HuH-7.5 (cell line): ENCODE data around the gene CMTM3.
"Not testable (repeated sequence)": the region's sequence is repeated elsewhere in the genome, so short reads cannot be mapped to it uniquely, and the experiment has no call there.

Source experiments
- DNase-seq: peaks from one replicate; pipeline ENCODE4 v3.0.0; 2011; ENCODE audit warnings: low spot score

The CMTM3 gene

DNA sequence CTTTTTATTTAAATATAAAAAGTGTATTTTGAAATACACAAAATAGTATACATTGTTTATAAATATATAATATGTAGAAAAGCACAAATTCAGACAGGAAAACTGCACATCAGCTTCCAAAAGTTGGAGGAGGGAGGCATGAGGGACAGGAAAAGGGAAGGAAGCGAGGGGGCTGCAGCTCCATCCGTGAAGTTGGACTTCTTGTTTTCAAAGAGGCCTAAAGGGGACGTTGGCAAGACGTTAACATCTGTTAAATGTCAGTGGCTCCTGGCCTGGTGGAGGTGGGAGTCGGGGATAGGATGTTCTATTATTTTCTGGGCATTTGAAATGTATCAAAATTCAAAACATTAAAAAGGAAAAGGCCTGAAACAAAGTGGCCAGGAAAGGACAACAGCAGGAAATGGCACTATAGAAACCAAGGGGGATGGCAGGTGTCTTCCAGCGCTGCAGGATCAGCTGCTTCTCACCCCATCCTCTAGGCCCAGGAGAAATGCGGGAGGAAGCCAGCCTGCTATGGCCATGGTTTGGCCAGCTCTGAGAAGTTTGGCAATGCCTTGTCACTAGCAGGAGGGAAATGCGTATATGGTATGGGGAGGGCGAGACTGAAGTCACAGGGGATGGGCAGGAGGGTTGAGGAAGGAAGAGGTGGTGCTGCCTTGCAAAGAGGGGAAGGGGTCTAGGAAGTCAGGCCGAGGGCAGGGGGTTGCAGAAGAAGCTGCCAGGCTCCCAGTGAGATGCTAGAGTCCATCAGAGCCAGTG, 18.8 kb upstream of the CMTM3 start:
- DNase-seq: no peak

DNA sequence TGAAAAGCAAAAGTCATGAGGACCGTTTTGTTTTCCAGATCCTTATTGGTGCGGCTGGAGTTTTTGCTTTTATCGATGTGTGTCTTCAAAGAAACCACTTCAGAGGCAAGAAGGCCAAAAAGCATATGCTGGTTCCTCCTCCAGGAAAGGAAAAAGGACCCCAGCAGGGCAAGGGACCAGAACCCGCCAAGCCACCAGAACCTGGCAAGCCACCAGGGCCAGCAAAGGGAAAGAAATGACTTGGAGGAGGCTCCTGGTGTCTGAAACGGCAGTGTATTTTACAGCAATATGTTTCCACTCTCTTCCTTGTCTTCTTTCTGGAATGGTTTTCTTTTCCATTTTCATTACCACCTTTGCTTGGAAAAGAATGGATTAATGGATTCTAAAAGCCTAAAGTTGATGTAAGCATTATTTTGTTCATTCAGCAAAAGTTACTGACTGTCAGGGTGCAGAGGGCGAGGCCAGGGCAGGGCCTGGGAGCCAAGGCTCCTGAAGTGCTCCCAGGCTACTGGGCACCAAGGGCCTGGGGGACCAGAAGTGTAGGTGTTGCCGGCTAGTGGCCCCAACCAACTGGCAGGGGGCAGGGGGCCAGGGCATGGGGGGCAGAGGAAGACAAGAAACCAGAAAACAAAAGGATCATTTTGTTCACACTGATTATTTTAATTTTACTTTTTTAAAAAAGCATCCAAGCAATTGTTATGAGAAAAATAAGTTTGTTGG, 16.5 kb upstream of the CMTM3 start:
- DNase-seq: no peak

DNA sequence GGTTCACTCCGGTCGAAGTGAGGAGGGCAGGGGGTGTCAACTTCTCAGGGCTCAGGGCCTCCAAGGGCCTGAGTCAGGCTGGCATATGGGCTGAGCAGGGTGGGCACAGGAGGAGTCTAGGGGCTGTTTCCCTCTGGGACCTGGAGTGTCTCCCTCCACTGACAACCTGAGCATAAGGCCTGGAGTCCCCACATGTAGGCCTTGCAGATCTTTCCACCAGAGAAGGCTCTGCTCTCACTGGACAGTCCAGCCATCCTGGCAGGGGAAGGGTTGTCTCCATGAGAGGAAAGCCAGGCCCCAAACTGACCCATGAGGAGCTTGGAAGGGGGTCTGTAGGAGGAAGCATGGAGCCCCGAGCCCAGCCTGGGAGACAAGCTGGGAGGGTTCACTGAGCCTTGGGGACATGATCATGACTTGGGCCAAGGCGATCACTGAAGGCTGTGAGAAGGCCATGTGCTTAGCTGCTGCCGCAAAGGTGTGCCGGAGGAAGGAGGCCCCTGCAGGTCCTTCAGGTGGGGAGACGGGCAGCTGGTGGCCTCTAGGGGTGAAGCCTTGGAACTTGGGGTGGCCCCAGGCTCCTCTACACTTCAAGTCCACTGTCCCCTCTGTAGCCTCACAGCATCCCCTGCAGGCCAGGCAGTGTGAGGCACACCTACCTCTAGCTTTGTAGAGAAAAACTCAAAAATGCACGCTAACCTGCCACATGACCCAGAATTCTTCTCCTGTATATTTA, 15.4 kb upstream of the CMTM3 start:
- DNase-seq: no peak

GRCh38 chr16:66590322-66590721, 14.2 kb upstream of the CMTM3 start:
- no peak for DNase-seq

DNA sequence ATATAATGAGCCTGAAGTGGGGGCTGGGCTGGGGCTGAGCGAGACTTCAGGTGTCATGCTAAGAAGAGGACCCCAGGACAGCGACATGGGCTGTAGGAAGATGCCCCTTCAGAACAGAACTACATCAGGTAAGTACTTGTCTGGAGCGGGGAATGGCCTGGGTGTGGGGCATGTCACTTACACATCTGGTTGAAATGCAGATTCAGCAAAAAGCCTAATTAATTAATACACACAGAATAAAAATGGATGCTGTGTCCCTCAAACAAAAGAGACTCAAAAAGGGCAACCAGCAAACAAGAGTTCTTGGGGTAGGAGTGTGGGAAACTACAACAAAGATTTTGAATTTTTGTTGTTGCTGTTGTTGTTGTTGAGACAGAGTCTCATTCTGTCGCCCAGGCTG, 13.5 kb upstream of the CMTM3 start:
- DNase-seq: no peak

DNA sequence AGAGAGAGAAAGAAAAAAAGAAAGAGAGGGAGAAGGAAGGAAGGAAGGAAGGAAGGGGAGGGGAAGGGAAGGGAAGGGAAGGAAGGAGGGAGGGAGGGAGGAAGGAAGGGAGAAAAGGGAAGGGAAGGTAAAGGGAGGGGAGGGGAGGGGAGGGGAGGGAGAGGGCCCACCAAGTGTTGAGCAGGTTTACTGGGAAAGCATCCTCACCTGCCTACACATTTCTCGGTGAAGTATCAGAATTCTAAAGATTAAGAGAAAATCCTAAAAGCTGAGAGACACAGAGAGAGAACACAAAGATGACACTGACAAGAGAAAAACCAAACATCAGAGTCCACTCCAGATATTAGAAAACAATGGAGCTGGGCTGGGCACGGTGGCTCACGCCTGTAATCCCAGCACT, 12.3 kb upstream of the CMTM3 start:
- DNase-seq: no peak

DNA sequence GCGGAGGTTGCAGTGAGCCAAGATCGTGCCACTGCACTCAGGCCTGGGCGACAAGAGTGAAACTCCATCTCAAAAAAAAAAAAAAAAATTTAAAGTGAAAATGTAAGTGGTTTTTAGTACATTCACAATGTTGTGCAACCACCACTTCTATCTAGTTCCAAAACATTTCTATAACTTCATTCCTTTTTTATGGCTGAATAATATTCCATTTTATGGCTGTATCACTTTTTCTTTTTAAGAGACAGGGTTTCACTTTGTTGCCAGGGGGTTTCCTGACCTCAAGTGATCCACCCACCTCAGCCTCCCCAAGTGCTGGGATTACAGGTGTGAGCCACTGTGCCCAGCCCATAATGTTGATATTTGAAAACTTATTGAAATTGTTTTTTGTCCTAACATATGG, 11.7 kb upstream of the CMTM3 start:
- DNase-seq: no peak

DNA sequence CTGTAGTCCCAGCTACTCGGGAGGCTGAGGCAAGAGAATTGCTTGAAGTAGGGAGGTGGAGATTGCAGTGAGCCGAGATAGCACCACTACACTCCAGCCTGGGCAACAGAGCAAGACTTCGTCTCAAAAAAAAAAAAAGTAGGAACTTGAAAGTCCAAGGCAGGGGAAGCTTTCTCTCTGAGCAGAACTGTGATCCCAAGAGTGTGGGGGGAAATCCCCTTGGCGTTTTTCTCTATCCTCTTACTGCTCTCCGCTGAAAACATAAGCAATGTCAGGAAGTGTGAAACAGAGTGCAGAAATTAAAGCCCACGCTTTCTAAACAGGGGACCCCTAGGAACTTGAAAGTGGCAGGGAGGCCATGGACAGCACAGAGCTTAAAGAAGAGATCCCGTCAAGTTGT, 9.8 kb upstream of the CMTM3 start:
- DNase-seq: no peak

GRCh38 chr16:66596559-66596958, 7.9 kb upstream of the CMTM3 start:
- not testable (repeated sequence) for DNase-seq

DNA sequence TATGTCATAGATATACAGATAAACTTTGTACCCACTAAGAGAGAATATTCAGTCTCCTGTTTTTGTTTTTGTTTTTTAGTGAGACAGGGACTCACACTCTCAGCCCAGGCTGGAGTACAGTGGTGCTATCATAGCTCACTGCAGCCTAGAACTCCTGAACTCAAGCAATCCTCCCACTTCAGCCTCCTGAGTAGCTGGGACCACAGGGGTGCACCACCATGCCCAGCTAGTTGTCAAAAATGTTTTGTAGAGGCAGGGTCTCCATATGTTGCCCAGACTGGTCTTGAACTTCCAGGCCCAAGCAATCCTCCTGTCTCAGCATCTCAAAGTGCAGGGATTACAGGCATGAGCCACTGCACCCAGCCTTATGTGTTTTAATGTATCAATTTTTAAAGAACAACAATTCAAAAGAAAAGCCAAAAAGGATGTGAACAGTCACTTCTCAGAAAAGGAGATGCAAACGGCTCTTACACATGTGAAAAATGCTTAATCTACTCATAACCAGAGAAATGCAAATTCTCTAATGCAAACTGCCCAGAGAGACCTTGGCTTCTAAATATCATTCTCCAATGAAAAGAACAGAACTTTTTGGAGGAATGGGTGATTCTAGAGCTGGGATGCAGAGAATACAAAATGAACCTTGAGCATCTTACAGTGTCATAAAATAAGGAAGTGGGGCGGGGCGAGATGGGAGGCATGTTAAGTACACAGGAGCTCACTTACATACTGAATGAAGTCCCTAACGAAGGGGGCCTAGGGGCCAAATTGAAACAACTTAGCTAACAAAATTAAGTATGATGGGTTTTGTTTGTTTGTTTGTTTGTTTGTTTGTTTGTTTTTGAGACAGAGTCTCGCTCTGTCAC, 7.3 kb upstream of the CMTM3 start:
- no peak for DNase-seq

DNA sequence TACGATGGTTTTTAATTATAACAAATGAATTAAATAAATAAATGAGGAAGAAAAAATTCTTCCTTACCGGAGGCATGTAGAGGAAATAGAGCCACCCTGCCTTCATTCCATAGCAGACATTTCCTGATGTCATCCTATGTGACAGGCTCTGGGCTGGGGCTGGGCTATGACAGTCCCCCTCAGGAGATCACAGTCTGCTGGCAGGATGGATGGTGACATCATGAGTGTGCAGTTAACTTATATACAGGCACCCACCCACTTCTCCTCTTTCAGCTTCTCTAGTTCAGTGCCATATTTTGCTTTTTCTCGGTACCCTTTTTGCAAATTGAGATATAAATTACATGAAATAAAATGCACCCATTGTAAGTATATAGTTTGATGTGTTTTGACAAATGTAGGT, 6.4 kb upstream of the CMTM3 start:
- DNase-seq: no peak

- DNase-seq: no peak
These were observed 4.8 kb upstream of the CMTM3 start for GRCh38 chr16:66599726-66600125.

DNA sequence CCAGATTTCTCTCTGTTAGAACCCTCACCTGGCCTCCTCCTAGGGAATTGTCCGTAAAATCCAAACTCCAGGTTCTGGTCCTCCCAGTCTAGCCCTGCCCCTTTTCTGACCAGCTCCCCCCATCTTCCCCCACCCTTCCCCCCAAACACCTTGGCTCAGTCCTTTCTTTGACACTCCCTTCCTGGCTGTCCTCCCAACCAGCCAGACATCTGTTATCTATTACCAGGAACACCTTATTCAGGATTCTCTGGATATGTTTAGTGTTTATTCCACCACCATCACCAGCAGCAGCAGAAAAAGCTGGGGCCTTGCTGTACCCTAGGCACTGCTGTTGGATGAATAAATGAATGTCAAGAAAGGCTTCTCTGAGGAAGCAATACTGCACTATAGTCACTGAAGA, 4.0 kb upstream of the CMTM3 start:
- DNase-seq: no peak

GRCh38 chr16:66601471-66601870, 3.0 kb upstream of the CMTM3 start:
- DNase-seq: no peak

DNA sequence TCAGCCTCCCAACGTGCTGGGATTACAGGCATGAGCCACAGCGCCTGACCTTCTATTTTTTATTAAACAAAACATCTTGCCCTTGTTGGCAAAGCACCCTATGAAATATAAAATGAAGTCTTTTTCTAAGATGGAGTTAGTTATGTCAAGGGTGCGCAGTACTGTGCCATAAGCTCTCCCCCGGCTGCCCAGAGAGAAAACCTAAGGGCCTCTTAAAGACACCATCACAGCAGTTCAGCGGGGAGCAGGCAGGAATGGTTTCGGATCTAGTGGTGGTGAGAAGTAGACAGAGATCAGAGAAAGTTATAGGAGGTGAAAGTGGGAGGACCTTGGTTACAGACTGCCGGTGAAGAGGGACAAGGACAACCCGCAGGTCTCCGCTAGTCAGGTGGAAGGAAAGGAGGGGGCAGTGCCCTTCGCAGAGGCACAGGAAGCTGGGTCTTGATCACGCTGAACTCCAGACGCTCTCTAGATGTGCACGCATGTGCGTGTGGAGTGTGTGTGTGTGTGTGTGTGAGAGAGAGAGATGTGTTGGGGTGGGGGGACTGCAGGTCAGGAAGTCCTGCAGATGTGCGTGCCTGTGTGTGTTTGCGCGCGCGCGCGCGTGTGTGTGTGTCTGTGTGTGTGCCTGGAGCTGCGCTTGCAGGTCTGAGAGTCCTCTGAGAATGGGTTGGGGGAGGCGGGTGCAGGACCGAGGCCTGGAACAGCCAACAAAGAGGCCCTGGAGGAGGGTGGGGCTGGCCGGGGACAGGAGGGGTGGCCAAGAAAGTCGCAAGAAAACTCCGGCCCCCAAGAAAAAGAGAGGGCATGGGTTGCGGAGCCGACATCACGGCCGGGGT, 748 bp upstream of the CMTM3 start:
- DNase-seq: peak; percentile 50

DNA sequence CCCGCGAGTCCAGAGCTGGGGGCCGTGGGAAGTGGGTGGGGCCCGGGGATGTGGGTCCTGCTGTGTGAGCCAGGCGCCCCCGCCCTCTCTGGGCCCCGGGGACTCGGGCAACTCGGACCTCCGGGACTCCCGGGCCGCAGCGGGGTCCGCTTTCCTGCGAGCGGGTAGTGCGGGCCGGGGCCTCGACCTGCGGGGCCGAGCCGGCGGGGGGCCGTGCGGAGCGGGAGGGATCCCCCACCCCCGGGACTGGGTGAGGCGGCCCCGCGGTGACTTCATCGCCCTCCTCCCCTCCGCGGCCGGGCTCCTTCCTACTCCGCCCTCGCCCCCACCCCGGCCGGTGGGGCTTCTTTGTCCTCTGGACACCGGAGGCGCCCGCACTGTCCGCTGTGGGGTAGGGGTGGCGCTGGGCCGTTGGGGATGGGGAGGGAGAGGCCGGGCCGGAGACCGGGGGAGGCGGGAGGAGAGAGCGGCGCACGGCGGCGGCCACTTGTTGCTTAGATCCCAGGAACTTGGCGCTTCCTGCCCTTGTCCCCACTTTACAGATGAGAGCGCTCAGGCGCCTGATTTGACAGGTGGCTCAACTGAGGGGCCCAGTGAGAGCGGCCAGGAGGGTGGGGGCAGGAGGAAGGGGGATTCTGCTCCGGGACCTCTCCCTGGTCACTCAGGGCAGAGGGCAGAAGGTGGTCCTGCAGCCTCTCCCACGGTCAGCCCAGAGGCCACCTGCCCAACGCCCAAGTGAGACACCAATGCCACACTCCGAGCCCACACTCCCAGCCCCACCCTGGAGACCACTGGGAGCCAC, 874 bp downstream of the CMTM3 start:
- peak; percentile 34 for DNase-seq

DNA sequence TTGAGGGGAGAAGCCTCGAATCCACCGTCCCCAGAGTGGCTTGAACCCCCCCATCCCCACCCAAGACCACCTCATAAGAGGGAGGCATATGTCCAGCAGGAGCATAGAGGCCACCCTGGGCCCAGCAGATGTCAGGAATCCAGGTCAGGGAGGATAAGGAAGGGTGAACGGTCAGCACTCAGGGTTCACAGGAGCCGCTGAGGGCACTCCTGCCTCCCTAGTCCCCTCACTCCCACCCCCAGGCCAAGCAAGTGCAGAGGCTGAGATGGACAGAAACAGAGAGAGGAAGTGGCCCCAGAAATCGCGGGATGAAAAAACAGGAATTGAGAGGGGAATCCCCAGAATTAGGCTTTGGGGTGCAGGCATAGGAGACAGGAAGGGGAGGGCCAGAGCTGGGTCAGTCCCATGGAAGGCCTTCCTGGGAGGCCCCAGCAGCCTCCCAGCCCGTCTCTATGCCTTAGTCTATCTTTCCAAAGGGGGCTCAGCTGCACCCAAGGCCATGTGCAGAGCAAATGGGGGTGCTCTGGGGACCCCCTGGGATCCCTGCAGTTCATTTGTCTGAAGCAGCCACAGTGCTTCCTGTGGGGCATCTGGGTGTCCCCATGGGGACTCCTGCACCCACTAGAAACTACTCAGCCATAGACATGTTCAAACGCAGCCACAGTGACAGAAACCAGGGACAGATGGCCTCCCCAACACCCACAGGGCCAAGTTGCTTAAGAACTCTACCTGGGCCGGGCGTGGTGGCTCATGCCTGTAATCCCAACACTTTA, 1.7 kb downstream of the CMTM3 start:
- DNase-seq: no peak

DNA sequence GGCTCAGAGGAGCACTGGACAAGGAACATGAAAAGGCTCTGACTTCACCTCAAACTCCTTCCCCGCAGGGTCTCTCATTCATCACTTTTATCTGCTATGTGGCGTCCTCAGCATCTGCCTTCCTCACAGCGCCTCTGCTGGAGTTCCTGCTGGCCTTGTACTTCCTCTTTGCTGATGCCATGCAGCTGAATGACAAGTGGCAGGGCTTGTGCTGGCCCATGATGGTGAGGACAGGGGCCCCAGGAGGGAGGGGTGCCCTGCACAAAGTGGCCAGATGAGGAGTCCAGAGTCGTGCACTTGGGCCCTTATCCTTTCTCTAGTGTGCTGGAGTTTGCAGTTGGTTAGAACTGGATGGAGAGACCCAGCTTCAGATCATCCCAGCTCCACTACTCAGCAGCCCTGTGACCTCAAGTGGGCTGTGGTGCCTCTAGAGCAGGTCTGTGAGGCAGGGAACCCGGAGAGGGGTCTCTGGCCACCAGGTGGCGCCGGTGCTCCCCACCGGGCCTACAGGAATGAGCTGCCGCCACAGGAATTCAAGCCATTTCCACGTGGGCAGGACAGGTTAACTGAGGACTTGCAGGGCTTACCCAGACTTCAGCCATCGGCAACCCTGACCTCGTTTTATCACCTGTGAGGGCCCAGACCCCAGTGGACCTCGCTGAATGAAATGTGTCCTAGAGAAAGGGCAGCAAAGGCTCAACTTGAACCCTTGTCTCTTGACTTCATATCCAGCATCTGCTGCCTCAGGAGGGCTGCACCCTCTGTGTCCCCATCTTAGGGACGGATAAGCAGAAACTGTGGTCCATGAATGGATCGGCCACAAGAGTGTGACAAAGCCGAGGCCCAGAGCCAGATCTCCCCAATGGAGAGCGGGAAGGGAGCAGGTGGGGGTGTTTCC, 4.0 kb downstream of the CMTM3 start:
- DNase-seq: peak; percentile 87

GRCh38 chr16:66609139-66609510, 4.6 kb downstream of the CMTM3 start:
- DNase-seq: no peak
